ENCODE data around the gene RLF.

RLF gene, protein sequence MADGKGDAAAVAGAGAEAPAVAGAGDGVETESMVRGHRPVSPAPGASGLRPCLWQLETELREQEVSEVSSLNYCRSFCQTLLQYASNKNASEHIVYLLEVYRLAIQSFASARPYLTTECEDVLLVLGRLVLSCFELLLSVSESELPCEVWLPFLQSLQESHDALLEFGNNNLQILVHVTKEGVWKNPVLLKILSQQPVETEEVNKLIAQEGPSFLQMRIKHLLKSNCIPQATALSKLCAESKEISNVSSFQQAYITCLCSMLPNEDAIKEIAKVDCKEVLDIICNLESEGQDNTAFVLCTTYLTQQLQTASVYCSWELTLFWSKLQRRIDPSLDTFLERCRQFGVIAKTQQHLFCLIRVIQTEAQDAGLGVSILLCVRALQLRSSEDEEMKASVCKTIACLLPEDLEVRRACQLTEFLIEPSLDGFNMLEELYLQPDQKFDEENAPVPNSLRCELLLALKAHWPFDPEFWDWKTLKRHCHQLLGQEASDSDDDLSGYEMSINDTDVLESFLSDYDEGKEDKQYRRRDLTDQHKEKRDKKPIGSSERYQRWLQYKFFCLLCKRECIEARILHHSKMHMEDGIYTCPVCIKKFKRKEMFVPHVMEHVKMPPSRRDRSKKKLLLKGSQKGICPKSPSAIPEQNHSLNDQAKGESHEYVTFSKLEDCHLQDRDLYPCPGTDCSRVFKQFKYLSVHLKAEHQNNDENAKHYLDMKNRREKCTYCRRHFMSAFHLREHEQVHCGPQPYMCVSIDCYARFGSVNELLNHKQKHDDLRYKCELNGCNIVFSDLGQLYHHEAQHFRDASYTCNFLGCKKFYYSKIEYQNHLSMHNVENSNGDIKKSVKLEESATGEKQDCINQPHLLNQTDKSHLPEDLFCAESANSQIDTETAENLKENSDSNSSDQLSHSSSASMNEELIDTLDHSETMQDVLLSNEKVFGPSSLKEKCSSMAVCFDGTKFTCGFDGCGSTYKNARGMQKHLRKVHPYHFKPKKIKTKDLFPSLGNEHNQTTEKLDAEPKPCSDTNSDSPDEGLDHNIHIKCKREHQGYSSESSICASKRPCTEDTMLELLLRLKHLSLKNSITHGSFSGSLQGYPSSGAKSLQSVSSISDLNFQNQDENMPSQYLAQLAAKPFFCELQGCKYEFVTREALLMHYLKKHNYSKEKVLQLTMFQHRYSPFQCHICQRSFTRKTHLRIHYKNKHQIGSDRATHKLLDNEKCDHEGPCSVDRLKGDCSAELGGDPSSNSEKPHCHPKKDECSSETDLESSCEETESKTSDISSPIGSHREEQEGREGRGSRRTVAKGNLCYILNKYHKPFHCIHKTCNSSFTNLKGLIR (N-terminal part only)

DNA sequence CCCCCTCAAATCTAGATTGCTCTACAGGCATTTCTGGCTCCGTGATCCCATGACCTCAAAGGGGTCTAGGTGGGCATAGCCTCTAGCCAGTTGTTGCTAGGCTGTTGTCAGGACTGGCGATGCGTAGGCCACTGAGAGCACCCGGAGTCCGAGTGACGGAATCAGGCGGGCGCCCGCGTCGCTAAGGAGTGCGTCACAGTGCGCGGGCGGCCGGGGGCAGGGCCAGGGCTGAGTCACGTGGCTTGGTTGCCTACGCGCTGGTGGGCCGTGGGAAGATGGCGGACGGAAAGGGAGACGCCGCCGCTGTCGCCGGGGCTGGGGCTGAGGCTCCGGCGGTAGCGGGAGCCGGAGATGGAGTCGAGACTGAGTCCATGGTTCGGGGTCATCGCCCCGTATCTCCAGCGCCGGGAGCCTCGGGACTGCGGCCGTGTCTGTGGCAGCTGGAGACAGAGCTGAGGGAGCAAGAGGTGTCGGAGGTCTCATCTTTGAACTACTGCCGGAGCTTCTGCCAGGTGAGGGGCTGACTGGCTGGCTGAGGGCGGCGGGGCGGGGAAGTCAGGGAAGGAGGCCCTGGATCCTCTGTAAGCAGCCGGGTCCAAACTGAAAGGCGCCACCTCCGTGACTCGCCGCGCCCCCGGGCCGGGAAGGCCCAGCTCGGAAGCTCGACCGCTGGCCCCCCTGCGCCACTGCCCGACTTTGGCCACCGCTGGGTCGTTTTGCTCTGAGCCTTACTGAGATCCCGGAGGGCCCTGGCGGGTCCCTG lies at the start of gene RLF:
Gene RLF (plus strand): TSS at position 263 of the 763 bp plus-strand sequence. CDS start 13 bp downstream, at position 276.
- H3K4me3 ChIP-seq (ENCODE audit: low read depth, low read length), result peak within 1 kb of the TSS; percentile 93

DNA sequence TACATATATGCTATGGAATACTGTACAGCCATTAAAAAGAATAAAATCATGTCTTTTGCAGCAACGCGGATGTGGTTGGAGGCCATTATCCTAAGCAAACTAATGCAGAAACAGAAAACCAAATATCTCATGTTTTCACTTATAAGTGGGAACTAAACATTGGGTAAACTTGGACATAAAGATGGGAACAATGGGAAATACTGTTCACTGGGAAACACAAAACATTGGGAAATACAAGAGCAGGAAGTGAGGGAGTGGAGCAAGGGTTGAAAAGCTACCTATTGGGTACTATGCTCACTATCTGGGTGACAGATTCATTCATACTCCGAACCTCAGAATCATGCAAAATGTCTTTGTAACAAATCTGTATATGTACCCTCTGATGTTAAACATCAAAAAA lies 46.8 kb upstream of the RLF start:
- H3K4me3 ChIP-seq (ENCODE audit: low read depth, low read length), result no peak overlapping the region

DNA sequence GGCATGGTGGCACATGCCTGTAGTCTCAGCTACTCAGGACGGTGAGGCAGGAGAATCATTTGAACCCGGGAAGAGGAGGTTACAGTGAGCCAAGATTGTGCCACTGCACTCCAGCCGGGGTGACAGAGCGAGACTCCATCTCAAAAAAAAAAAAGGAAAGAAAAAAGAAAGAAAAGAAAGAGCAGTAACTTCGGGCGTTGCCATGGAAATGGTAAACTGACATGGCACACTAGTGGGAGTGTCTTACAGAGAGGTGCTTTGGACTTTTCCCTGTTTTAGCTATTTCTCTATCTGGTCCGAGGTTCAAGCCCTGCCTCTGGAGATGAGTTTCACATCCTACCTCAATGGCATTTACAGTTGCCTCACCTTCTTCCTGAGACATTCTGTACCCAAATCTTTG lies 41.1 kb upstream of the RLF start:
- H3K4me3 ChIP-seq (ENCODE audit: low read depth, low read length), result no peak overlapping the region

DNA sequence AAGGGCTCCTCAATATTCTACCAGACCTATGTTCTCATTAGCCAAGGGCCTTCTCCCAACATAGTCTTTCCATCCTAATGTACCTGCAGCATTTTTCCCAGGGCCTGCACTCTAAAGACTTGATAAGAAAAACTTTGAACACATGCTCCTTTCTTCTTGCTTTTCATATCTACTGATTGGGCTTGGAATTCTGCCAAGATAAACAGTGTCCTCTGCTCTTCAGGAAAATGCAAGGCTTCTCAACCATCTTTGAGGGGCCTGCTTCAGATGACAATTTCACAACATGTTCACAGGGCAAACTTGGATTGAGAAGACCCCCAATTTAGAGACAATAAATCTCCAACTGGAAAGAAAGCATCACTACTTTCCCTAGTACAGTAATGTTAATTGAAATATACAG lies 38.3 kb upstream of the RLF start:
- H3K4me3 ChIP-seq (ENCODE audit: low read depth, low read length), result no peak overlapping the region

DNA sequence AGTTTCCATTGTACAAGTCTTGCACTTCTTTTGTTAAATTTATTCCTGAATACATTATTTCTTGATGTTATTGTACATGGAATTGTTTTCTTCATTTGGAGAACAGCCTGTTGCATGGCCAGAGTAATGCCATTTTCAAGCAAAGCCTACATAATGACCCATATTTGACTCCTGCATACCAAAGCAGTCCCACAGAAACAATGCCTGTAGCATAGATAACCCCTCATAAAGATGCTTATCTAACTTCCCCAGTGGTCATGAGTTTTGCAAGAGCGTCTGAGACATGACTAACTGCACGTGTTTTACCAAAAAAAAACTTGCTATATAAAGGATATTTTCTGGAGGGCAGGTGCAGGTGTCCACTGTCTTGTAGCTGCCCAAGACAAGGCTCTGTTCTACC lies 30.3 kb upstream of the RLF start:
- no peak overlapping the region for H3K4me3 ChIP-seq (ENCODE audit: low read depth, low read length)

DNA sequence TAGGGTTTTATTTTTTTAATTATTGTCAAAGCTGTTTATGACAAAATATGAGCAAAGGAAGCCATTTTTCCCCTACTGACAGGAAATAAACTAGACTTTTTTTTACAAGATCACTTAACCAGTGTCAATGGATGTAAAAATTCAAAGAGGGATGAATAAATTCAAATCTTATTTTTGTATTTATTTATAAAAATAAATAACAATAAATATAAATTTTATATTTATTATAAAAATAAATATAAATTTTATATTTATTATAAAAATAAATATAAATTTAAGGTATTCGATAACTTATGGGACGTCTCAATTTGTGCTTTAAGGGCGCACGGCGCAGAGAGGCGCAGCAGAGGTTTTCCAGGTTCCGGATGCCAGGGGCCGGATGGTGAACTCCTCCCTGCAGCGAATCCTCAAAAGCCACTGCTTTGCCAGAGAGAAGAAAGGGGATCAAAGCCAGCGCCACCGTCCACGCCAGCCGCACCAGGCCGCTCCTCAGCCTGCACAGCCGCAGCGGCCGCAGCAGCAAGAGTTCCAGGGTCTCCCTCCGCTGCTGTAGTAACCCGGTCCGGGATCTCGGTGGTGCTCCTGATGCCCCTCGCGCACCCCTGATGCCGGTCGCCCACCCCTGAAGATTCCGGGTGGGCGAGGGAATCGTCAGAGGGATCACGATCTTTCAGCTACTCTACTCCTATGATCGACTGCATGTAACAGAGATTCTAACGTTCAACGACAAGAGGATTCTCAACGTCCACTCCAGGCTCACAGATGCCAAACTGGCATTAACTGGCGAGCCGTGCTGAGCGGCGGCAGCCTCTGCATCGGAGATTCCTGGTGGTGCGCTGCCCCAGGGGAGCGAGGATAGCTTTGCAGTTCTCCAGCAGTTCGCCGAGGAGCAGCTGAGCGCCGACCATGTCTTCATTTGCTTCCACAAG lies 28.5 kb upstream of the RLF start:
- H3K4me3 ChIP-seq (ENCODE audit: low read depth, low read length), result no peak overlapping the region

DNA sequence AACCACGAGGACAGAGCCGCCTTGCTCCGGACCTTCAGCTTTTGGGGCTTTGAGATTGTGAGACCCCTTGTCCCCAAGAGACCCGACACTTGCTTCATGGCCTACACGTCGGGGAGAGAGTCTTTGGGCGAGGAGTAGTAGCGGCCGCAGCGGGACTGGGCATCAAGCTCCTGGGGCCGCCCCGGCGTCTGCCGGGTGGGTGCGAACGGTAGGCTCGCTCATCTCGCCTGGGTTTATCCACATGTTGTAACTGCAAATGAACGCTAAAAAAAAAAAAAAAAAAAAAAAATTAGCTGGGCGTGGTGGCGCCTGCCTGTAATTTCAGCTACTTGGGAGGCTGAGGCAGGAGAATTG lies 27.9 kb upstream of the RLF start:
- no peak overlapping the region for H3K4me3 ChIP-seq (ENCODE audit: low read depth, low read length)

DNA sequence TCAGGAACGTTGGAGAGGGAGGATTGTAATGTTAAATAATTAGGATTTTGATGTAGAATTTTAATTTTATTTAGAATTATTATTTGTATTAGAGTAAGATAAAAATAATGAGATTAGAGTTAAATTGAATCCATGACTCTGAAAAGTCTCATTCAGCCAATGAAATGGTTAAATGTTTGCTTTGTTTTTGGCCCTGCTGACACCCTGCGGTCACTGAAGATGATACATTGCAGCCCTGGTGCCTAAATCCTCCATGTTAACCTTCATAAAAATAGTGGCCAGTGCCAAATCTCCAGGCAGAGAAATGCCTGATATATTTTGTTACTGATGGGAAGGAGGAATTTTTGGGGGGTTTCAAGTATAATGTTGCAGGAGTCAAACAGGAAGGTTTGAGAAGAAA lies 27.3 kb upstream of the RLF start:
- H3K4me3 ChIP-seq (ENCODE audit: low read depth, low read length), result no peak overlapping the region

DNA sequence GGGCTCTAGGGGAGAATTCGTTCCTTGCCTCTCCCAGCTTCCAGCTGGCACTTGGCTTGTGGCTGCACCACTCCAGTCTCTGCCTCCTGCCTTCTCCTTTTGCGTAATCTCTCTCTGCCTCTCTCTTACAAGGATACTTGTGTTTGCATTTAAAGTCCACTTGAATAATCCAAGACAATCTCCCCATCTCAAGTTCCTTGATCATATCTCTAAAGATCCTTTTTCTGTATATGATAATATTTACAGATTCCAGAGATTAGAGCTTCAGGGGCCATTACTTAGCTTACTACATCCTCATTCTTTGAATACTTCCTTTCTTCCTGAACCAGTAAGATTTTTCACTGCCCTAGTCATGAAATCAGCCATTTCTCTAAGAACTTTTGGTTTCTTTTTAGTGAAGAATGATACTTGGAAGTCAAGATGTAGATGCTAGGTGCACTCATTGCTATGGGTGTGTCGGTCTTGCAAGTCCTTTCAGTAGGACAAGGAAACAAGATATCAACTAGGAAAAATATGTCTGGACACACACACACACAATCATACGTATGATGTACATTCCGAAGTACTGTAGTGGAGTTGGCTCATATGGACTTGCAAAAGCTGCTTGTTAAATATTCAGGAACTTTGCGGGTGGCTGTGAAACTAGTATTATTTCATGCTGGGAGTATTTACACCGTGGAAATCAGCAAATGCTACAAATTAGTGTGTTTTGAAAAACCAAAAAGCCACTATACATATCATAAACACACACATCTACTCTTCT lies 20.8 kb upstream of the RLF start:
- no peak overlapping the region for H3K4me3 ChIP-seq (ENCODE audit: low read depth, low read length)

DNA sequence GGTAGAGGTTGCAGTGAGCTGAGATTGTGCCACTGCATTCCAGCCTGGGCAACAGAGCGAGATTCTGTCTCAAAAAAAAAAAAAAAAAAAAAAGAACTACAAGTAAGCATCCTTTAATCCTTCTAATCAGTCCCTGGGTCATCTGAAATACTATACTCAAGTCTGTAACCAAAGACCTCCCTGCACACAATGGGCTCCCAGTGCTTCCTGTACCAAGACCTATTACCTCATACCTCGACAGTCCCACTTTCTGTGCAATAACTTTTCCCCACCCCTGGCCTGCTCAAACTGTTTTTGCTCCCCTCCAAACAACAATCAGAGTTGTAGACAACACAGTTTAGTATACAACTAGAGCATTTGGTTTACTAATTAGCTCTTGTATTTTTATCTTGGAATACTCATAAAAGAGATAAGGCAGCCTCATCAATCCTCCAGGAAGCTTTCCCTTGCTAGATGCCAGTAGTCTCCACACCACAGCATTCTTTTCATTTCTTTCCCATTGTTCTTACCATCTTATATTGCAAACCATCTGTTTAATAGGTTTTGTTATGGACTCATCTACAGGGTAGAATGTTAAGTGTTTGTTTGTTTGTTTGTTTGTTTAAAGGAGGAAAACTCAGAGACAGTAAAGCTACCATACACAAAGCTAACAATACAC lies 19.2 kb upstream of the RLF start:
- no peak overlapping the region for H3K4me3 ChIP-seq (ENCODE audit: low read depth, low read length)

DNA sequence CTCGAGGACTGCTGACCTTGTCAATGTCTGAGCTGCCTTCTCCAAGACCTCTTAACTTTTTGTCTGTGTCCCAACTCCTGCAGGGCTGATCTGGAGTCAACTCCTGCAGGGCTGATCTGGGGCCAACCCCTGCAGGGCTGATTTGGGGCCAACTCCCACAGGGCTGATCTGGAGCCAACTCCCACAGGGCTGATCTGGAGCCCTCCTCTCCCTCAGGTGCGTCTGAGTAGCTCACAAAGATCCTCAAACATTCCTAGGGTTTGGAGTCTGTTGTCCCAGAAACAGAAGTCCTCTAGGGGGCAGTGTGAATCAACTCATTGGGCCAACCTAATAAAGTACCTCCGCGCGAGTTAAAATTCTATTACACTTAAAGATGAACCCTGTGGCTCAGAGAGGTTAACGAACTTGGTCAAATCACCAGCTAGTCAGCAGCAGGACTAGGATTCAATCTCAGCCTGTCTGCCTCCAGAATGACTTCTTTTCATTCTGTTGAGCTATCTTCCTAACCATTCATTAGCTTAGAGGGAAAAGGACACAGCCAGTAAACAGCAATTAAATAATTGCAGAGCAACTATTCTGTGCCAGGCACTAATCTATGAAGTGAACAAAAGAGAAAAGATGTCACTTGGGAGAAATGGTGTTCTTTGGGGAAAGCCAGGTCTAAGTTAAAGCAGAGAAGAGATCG lies 17.2 kb upstream of the RLF start:
- H3K4me3 ChIP-seq (ENCODE audit: low read depth, low read length), result no peak overlapping the region

DNA sequence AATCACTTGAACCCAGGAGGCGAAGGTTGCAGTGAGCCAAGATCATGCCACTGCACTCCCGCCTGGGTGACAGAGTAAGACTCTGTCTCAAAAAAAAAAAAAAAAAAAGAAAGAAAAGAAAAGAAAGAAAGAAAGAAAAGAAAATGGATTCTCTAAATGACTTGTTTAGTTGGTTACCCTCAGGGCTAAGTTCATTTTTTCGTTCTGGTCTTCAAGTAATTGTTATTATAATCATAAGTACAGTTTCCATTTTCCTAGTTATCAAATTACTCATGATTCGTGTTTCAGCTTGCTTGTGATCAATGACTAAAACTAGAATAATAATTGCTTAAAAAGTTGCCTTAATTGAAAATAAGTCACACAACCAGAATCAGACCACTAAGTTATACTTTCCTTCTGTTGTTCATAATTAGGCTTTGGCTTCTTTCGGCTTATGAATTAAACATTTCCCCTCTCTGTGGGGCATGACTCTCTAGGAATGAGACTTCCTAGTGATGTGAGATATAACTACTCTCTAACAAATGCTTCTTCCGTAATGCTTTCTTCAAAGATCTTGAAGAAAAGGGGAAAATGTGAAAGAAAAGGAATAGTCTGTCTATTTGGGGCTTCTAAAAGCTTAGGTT lies 9.6 kb upstream of the RLF start:
- no peak overlapping the region for H3K4me3 ChIP-seq (ENCODE audit: low read depth, low read length)

DNA sequence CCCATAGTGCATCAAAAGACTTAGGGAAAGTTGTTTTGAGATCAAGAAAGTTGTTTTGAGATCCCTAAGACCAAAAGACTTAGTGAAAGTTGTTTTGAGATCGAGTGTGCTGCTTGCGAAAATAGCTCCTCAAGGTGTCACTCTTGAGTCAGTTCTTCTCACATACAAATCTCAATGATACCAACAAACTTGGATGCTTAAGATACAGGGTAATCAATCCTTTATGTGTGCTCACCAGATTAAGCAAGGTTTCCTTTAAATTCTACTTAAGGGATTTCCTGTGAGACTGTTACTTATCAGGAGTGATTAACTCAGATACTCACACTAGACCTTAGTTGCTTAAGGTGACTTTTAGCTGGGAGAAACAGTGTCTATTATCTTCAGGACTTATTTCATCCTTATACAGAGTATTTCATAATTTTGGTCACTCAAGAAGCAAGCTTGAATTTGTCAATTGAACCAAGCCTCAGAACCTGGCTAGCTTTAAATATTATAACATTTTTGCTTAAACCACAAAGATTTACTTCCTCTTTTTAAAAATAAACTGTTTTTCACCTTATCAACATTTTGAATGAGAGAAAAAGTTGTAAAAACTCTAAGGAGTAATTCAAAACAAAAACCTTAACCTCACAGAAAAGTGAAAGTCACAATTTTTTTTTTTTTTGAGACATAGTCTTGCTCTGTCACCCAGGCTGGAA lies 8.0 kb upstream of the RLF start:
- H3K4me3 ChIP-seq (ENCODE audit: low read depth, low read length), result no peak overlapping the region

DNA sequence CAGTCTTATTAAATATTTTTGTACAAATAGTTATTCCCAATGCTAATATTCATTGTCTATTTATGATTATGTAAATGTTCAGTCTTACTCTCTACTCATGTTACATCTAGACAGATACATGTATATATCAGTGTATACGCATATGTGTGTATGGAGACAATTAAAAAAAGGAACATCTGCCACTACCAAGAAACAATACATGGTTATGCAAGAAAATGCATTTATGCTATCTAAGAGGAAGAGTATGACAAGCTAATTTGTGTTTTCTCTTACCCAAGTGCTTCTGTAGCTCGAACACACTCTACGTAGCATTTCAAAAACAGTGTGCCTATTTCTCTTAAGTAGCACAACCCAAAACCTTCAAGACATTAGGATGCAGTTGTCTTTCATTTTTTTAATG lies 6.1 kb upstream of the RLF start:
- no peak overlapping the region for H3K4me3 ChIP-seq (ENCODE audit: low read depth, low read length)

DNA sequence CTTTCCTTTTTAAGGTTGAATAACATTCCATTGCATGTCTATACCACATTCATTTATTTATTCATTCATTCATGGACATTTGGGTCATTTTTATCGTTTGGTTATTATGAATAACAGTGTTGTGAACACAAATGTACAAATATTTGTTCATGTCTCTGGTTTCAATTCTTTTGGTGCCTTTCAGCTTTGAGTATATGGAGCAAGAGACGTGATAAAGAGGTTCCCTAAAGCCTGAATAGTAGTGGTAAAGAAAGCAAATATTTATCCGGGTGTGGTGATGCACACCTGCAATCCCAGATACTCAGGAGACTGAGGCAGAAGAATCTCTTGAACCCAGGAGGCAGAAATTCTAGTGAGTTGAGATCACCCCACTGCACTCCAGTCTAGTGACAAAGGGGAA lies 5.3 kb upstream of the RLF start:
- H3K4me3 ChIP-seq (ENCODE audit: low read depth, low read length), result no peak overlapping the region

DNA sequence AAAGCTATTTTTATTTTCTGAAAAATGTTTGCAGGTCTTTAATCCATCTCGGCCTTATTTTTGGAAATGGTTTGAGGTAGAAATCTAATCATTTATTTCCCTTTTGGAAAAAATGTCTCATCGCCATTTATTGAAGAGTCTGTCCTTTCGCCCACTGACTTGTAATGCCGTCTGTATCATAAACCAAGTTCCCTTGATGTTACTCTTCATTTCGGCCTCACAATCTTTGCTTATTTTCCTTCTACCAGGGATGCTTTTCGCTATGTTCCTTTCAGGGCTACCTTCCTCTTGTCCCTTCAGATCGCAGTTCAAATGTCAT lies 422 bp upstream of the RLF start:
- peak overlapping the region; percentile 93 for H3K4me3 ChIP-seq (ENCODE audit: low read depth, low read length)

DNA sequence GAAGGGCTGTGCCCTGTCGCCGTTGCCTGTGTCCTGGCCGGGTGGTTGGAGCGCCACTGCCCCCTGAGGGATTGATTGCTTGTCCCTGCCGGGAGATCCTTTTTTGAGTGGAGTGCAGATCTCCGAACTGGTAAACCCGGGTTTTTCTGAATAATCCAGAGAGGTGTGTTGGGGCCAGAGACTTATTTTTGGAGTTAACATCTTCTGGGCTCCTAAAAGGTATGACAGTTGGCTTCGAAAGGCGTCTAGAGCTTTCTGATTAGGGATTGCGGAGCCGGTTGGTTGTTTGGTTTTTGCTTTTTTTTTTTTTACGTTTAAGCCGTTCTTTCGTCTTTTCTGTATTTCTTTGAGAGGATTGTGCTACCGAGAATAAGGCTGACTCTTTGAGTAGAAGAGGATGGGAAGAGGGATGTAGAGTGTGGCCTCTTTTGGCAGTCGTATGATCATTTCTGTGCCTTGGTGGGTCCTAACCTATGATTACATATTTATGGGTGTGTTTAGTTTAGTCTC lies 756 bp downstream of the RLF start:
- H3K4me3 ChIP-seq (ENCODE audit: low read depth, low read length), result peak overlapping the region; percentile 93

All from iPS-11a (cell line).